Colonic mucosa (tissue), 4 donors: ENCODE data around the gene NOC2L. TPM values are rescaled to one million over a fixed set of nuclear protein-coding genes. Genes with fewer than 3 reads are reported as not detected.

Experiments
- DNase-seq: peaks from one replicate; pipeline ENCODE4 v3.0.0-alpha.2; 2020
- H3K27ac ChIP-seq: fragments of 200-600 bp; one replicate; pipeline ENCODE4 v1.8.0; 2021
- H3K27me3 ChIP-seq: fragments of 200-600 bp; one replicate; pipeline ENCODE4 v1.8.0; 2021
- H3K36me3 ChIP-seq: fragments of 200-600 bp; one replicate; pipeline ENCODE4 v1.8.0; 2021
- H3K4me1 ChIP-seq: fragments of 200-600 bp; one replicate; pipeline ENCODE4 v1.8.0; 2021; ENCODE audit warnings: mild to moderate bottlenecking
- H3K4me3 ChIP-seq: fragments of 200-600 bp; one replicate; pipeline ENCODE4 v1.8.0; 2021
- H3K9ac ChIP-seq, 2 donors: one replicate each; pipeline ENCODE4 v1.7.0; 2013; ENCODE audit warnings: control low read depth in 2 of 2, low read depth in 2 of 2, low read length in 2 of 2
- H3K9me3 ChIP-seq: fragments of 200-600 bp; one replicate; pipeline ENCODE4 v1.8.0; 2021
- CTCF ChIP-seq: fragments of 200-600 bp; IDR thresholded peaks from one replicate; pipeline ENCODE4 v1.8.0; 2022; ENCODE audit warnings: antibody characterized with exemption, mild to moderate bottlenecking
- intact Hi-C: fragments of 100-400 bp; cut with DNase I; formaldehyde crosslinking; loops from one replicate; pipeline ENCODE4 v1.14.1; 2022
- total RNA-seq, 2 donors: library from RNA; stranded (reverse); fragmentation: NEBNext Ultra II Directional in 1 of 2; extraction: Animal tissue kit (Norgen Biotek cat#: 25700) in 1 of 2; gene quantifications; one replicate each; pipeline ENCODE4 v1.2.1, GENCODE V29; 2021
- donor health status: healthy.
- donor health status: DM: no; HTN: no; CAD: no.
- donor health status: DM: no; HTN: no; CAD: no.

The NOC2L gene
- total RNA-seq, 2 donors from 2014 or later = 46.9 to 127 TPM

- Histone ChIP-seq H3K36me3 (no peaks in the 10 kb centered on the region), H3K27me3 (peaks cover 33% of the 10 kb centered on the region), H3K9ac (no peak overlapping the region), H3K4me3 (no peak overlapping the region), H3K27ac (peak overlapping the region; percentile 55), H3K4me1 (peaks cover 14% of the 10 kb centered on the region), H3K9me3 (no peaks in the 10 kb centered on the region)
- DNase-seq = no peak
- intact Hi-C loops = no loop called here
- no peak for TF ChIP-seq CTCF
Observed at GRCh38 chr1:944341-945325, 14.4 kb downstream of the NOC2L start.

GRCh38 chr1:943545-944340, 15.3 kb downstream of the NOC2L start:
- Histone ChIP-seq H3K36me3 (no peaks in the 10 kb centered on the region), H3K4me3 (no peak overlapping the region), H3K4me1 (peaks cover 14% of the 10 kb centered on the region), H3K27ac (peak overlapping the region; percentile 55), H3K9me3 (no peaks in the 10 kb centered on the region), H3K27me3 (peaks cover 42% of the 10 kb centered on the region), H3K9ac (no peak overlapping the region)
- DNase-seq = no peak
- intact Hi-C loops = no loop called here
- TF ChIP-seq CTCF = no peak

GRCh38 chr1:942864-943533, 16.1 kb downstream of the NOC2L start:
- DNase-seq = peak; percentile 59
- Histone ChIP-seq H3K9ac (peak overlapping the region; percentile 26 to 60), H3K27me3 (peaks cover 46% of the 10 kb centered on the region), H3K36me3 (no peaks in the 10 kb centered on the region), H3K9me3 (no peaks in the 10 kb centered on the region), H3K4me3 (peak overlapping the region; percentile 32), H3K4me1 (peaks cover 14% of the 10 kb centered on the region), H3K27ac (peak overlapping the region; percentile 65)
- intact Hi-C loops = no loop called here
- no peak for TF ChIP-seq CTCF

- Histone ChIP-seq H3K9ac (peak overlapping the region in 1 of 2 donors; percentile 60), H3K27ac (peak overlapping the region; percentile 65), H3K9me3 (no peaks in the 10 kb centered on the region), H3K4me3 (peak overlapping the region; percentile 32), H3K4me1 (peaks cover 14% of the 10 kb centered on the region), H3K27me3 (peaks cover 46% of the 10 kb centered on the region), H3K36me3 (no peaks in the 10 kb centered on the region)
- intact Hi-C loops = no loop called here
- TF ChIP-seq CTCF = no peak
- DNase-seq = no peak
Observed at GRCh38 chr1:942411-942821, 16.6 kb downstream of the NOC2L start.
